IPS-15b (cell line): Measurements from ENCODE around the gene PTER.

Experiments used
- H3K27me3 ChIP-seq: one replicate; pipeline ENCODE4 v1.6.1; 2013; ENCODE audit warnings: low read length; ENCODE audit not compliant: control insufficient read depth, insufficient read depth
- H3K36me3 ChIP-seq: one replicate; pipeline ENCODE4 v1.6.1; 2013; ENCODE audit warnings: low read length; ENCODE audit not compliant: control insufficient read depth, insufficient read depth
- H3K4me1 ChIP-seq: one replicate; pipeline ENCODE4 v1.6.1; 2013; ENCODE audit warnings: mild to moderate bottlenecking, low read length; ENCODE audit not compliant: control insufficient read depth, insufficient read depth
- H3K4me3 ChIP-seq: one replicate; pipeline ENCODE4 v1.5.1; 2013; ENCODE audit warnings: low read depth, low read length
- H3K9ac ChIP-seq: one replicate; pipeline ENCODE4 v1.6.1; 2013; ENCODE audit warnings: low read depth, mild to moderate bottlenecking, low read length
- H3K9me3 ChIP-seq: one replicate; pipeline ENCODE4 v1.6.1; 2013; ENCODE audit warnings: mild to moderate bottlenecking, low read length; ENCODE audit not compliant: control insufficient read depth, insufficient read depth

PTER gene

GRCh38 chr10:16559236-16559773 lies 122.5 kb downstream of the PTER start:
- Histone ChIP-seq H3K4me1 (no peaks in the 10 kb centered on the region), H3K4me3 (no peak overlapping the region), H3K36me3 (no peaks in the 10 kb centered on the region), H3K9me3 (no peaks in the 10 kb centered on the region), H3K9ac (no peak overlapping the region), H3K27me3 (no peaks in the 10 kb centered on the region)

GRCh38 chr10:16562891-16563290 lies 126.1 kb downstream of the PTER start:
- H3K4me1 ChIP-seq: peaks cover 3% of the 10 kb centered on the region
- H3K27me3 ChIP-seq: no peaks in the 10 kb centered on the region
- H3K9ac ChIP-seq: no peak overlapping the region
- no peaks in the 10 kb centered on the region for H3K36me3 ChIP-seq
- H3K4me3 ChIP-seq: no peak overlapping the region
- H3K9me3 ChIP-seq: no peaks in the 10 kb centered on the region
